Vagina (tissue), 2 donors: ENCODE measurements around the gene HSD3B1.

Experiments used
- CTCF ChIP-seq, 3 experiments: fragments of 450-650 bp in 2 of 3; fragments of 200-600 bp in 1 of 3; sonication (generic) in 1 of 3; IDR thresholded peaks; one replicate each; pipeline ENCODE4 v1.5.1; 2017 to 2019; ENCODE audit warnings: antibody characterized with exemption in 3 of 3, mild to moderate bottlenecking in 2 of 3, moderate library complexity in 2 of 3
- POLR2A ChIP-seq, 2 donors: fragments of 450-650 bp; IDR thresholded peaks; one replicate each; pipeline ENCODE4 v1.6.1; 2017; ENCODE audit warnings: antibody characterized with exemption in 2 of 2, mild to moderate bottlenecking in 2 of 2, moderate library complexity in 2 of 2
- POLR2AphosphoS5 ChIP-seq, 2 donors: sonication (generic); formaldehyde crosslinking; IDR thresholded peaks; one replicate each; pipeline ENCODE4 v1.9.0; 2017; ENCODE audit warnings: antibody characterized with exemption in 2 of 2, mild to moderate bottlenecking in 2 of 2, low read depth in 1 of 2; ENCODE audit not compliant: insufficient read depth in 1 of 2

GRCh38 chr1:119506941-119507340, at the start of gene HSD3B1:
- TF ChIP-seq POLR2AphosphoS5 (IDR thresholded peaks at IDR 0.05; ENCODE audit: insufficient read depth in 1 of 2, low read depth in 1 of 2), result no peak
- TF ChIP-seq CTCF (IDR thresholded peaks at IDR 0.05), result no peak
- no peak for TF ChIP-seq POLR2A (IDR thresholded peaks at IDR 0.05)
